Smooth muscle cell (in vitro differentiated cells): ENCODE results near the gene FERMT2. TPM values are rescaled to one million over a fixed set of nuclear protein-coding genes. Genes with fewer than 3 reads are reported as not detected.
A peak's percentile ranks its signal among the peaks of the same experiment; 100 is the strongest.

Source experiments
- DNase-seq: peaks from one replicate; lab custom pipeline; 2025; ENCODE audit not compliant: unreplicated experiment; lab: John Stamatoyannopoulos, UW
- H2AFZ ChIP-seq: fragments of 200-600 bp; sonication (generic); 2 replicates; pipeline ENCODE4 v1.6.0; 2016; ENCODE audit warnings: antibody characterized with exemption, low read depth, mild to moderate bottlenecking
- H3F3A ChIP-seq: fragments of 200-600 bp; sonication (generic); 2 replicates; pipeline ENCODE4 v1.6.0; 2017; ENCODE audit warnings: antibody characterized with exemption, low read depth
- H3K27ac ChIP-seq: fragments of 200-600 bp; sonication (generic); 2 replicates; pipeline ENCODE4 v1.5.1; 2016; ENCODE audit warnings: low read depth, mild to moderate bottlenecking
- H3K27me3 ChIP-seq: fragments of 200-600 bp; sonication (generic); 2 replicates; pipeline ENCODE4 v1.6.1; 2016; ENCODE audit warnings: low read depth, mild to moderate bottlenecking
- H3K36me3 ChIP-seq: fragments of 200-600 bp; sonication (generic); 2 replicates; pipeline ENCODE4 v1.5.1; 2016; ENCODE audit warnings: low read depth
- H3K4me1 ChIP-seq: fragments of 200-600 bp; sonication (generic); 2 replicates; pipeline ENCODE4 v1.5.1; 2016; ENCODE audit warnings: low read depth
- H3K4me2 ChIP-seq: fragments of 200-600 bp; sonication (generic); 2 replicates; pipeline ENCODE4 v1.6.0; 2016; ENCODE audit warnings: mild to moderate bottlenecking
- H3K4me3 ChIP-seq: fragments of 200-600 bp; sonication (generic); 2 replicates; pipeline ENCODE4 v1.5.1; 2016; ENCODE audit warnings: mild to moderate bottlenecking
- H3K79me2 ChIP-seq: fragments of 200-600 bp; sonication (generic); 2 replicates; pipeline ENCODE4 v1.6.0; 2016; ENCODE audit warnings: low read depth, mild to moderate bottlenecking
- H3K9ac ChIP-seq: fragments of 200-600 bp; sonication (generic); 2 replicates; pipeline ENCODE4 v1.6.0; 2016; ENCODE audit warnings: low read depth
- H3K9me3 ChIP-seq: fragments of 200-600 bp; sonication (generic); replicated peaks from 2 replicates; pipeline ENCODE4 v1.5.1; 2016; ENCODE audit warnings: low read depth
- H4K20me1 ChIP-seq: fragments of 200-600 bp; sonication (generic); 2 replicates; pipeline ENCODE4 v1.6.0; 2016; ENCODE audit warnings: low read depth
- CTCF ChIP-seq: fragments of 200-600 bp; sonication (generic); IDR thresholded peaks from 2 replicates; pipeline ENCODE4 v1.5.1; 2017; ENCODE audit warnings: borderline replicate concordance, mild to moderate bottlenecking, antibody characterized with exemption; ENCODE audit not compliant: insufficient read depth, poor library complexity, severe bottlenecking
- WGBS: methylation state at CpG from one replicate; pipeline ENCODE4 v1.1.7; 2016; ENCODE audit warnings: low lambda C conversion rate; 5-methylcytosine and 5-hydroxymethylcytosine counted together
- polyA plus RNA-seq: library from polyadenylated mRNA; unstranded; fragments of >200 nt; fragmentation: Nextera tagmentation; extraction: Ambion mirVana; gene quantifications from 2 replicates; pipeline ENCODE4 v1.2.1, GENCODE V29; 2016
- total RNA-seq: library from RNA; depleted of rRNA; stranded (reverse); fragments of >200 nt; gene quantifications from 2 replicates; pipeline ENCODE4 v1.2.3, GENCODE V29; 2014

The FERMT2 gene
- total and polyA plus RNA-seq, 2 experiments from 2014 or later, result 112 to 271 TPM

DNA sequence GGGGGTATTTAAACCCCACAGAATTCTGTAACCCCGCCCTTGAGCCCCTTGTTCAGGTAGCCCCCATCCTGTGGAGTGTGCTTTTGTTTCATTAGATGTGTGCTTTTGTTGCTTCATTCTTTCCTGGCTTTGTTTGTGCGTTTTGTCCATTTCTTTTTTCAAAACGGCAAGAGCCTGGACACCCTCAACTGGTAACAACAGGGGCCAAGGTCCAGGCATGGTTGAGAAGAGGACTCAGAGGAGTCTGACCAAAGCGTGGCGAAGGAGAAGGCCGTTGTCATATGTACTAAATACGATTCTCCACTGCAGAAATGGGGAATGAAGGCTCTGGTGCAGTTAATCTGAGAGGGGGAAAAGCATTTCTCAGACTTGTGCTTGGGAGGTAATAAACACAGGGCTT is 113.4 kb downstream of the FERMT2 start:
- no peaks in the 10 kb centered on the region for H3K9me3 ChIP-seq
- no peaks in the 10 kb centered on the region for H3F3A ChIP-seq
- 92% methylated on average over 7 of the region's 7 CpGs for WGBS
- H3K4me3 ChIP-seq, result no peak overlapping the region
- no peak overlapping the region for H2AFZ ChIP-seq
- H3K36me3 ChIP-seq, result no peaks in the 10 kb centered on the region
- no peaks in the 10 kb centered on the region for H3K79me2 ChIP-seq
- H3K4me2 ChIP-seq, result no peak overlapping the region
- TF ChIP-seq CTCF, result no peak
- no peaks in the 10 kb centered on the region for H3K27me3 ChIP-seq
- no peak for DNase-seq
- H3K9ac ChIP-seq, result no peak overlapping the region
- no peaks in the 10 kb centered on the region for H4K20me1 ChIP-seq
- H3K27ac ChIP-seq, result no peak overlapping the region
- peaks cover 16% of the 10 kb centered on the region for H3K4me1 ChIP-seq

DNA sequence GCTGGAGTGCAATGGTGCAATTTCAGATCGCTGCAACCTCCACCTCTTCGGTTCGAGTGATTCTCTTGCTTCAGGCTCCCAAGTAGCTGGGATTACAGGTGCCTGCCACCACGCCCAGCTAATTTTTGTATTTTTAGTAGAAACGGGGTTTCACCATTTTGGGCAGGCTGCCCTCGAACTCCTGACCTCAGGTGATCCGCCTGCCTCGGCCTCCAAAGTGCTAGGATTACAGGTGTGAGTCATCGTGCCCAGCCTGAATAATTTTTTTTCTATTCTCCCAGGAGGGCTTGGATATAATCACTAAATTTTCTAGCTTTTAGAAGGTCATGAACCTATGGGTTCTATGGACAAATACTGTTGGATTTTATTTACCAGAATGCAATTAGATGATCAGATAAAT is 114.8 kb downstream of the FERMT2 start:
- H3K79me2 ChIP-seq, result no peaks in the 10 kb centered on the region
- H3K4me2 ChIP-seq, result no peak overlapping the region
- no peak for DNase-seq
- TF ChIP-seq CTCF, result no peak
- H3K9me3 ChIP-seq, result no peaks in the 10 kb centered on the region
- 76% methylated on average over 9 of the region's 9 CpGs for WGBS
- H3K9ac ChIP-seq, result no peak overlapping the region
- H3K27ac ChIP-seq, result peak overlapping the region; percentile 86
- H4K20me1 ChIP-seq, result no peaks in the 10 kb centered on the region
- H3F3A ChIP-seq, result peaks cover 3% of the 10 kb centered on the region
- no peak overlapping the region for H2AFZ ChIP-seq
- H3K36me3 ChIP-seq, result no peaks in the 10 kb centered on the region
- no peak overlapping the region for H3K4me3 ChIP-seq
- peaks cover 28% of the 10 kb centered on the region for H3K4me1 ChIP-seq
- no peaks in the 10 kb centered on the region for H3K27me3 ChIP-seq

- H3K27ac ChIP-seq, result peak overlapping the region; percentile 86
- no peaks in the 10 kb centered on the region for H4K20me1 ChIP-seq
- H3K27me3 ChIP-seq, result no peaks in the 10 kb centered on the region
- 27% methylated on average over 12 of the region's 12 CpGs for WGBS
- no peak for DNase-seq
- H3K9ac ChIP-seq, result peak overlapping the region; percentile 14
- peak overlapping the region; percentile 0 for H2AFZ ChIP-seq
- H3K4me3 ChIP-seq, result no peak overlapping the region
- H3K9me3 ChIP-seq, result no peaks in the 10 kb centered on the region
- H3F3A ChIP-seq, result peaks cover 3% of the 10 kb centered on the region
- H3K79me2 ChIP-seq, result no peaks in the 10 kb centered on the region
- H3K4me2 ChIP-seq, result peak overlapping the region; percentile 55
- no peak for TF ChIP-seq CTCF
- H3K36me3 ChIP-seq, result no peaks in the 10 kb centered on the region
- peaks cover 32% of the 10 kb centered on the region for H3K4me1 ChIP-seq
Measured at GRCh38 chr14:52835122-52835903, 115.5 kb downstream of the FERMT2 start.

- 4% methylated on average over 1 of the region's 1 CpG for WGBS
- DNase-seq, result no peak
- no peak for TF ChIP-seq CTCF
- no peak overlapping the region for H2AFZ ChIP-seq
- H3K27ac ChIP-seq, result peak overlapping the region; percentile 86
- H3F3A ChIP-seq, result peaks cover 3% of the 10 kb centered on the region
- H3K9ac ChIP-seq, result no peak overlapping the region
- peaks cover 32% of the 10 kb centered on the region for H3K4me1 ChIP-seq
- H4K20me1 ChIP-seq, result no peaks in the 10 kb centered on the region
- peak overlapping the region; percentile 55 for H3K4me2 ChIP-seq
- no peaks in the 10 kb centered on the region for H3K79me2 ChIP-seq
- H3K4me3 ChIP-seq, result no peak overlapping the region
- no peaks in the 10 kb centered on the region for H3K27me3 ChIP-seq
- H3K36me3 ChIP-seq, result no peaks in the 10 kb centered on the region
- H3K9me3 ChIP-seq, result no peaks in the 10 kb centered on the region
Measured at GRCh38 chr14:52834440-52834842, 116.4 kb downstream of the FERMT2 start.
